B cell (primary cell): ENCODE results near the gene MRC2. TPM values are rescaled to one million over a fixed set of nuclear protein-coding genes. Genes with fewer than 3 reads are reported as not detected.

Source experiments
- ATAC-seq: fragments of 200-7000 bp; cut with Tn5 transposase; one replicate; pipeline ENCODE4 v1.10.0; 2021; ENCODE audit warnings: low read depth, mild to moderate bottlenecking, moderate number of reproducible peaks, moderate library complexity
- CTCF ChIA-PET: fragments of 350-600 bp; sonication (Branson Sonifier 250); formaldehyde crosslinking; loops from one replicate; lab custom pipeline; 2021; ENCODE audit warnings: antibody characterized with exemption, inconsistent platforms; lab: Charles Lee
- POLR2A ChIA-PET: fragments of 350-600 bp; sonication (Branson Sonifier 250); formaldehyde crosslinking; loops from one replicate; lab custom pipeline; 2021; ENCODE audit warnings: antibody characterized with exemption; lab: Charles Lee
- DNase-seq: peaks from one replicate; pipeline ENCODE4 v3.0.0; 2013
- H2AFZ ChIP-seq: 2 replicates; pipeline ENCODE4 v1.6.1; 2012; ENCODE audit warnings: mild to moderate bottlenecking, low read depth, low read length; ENCODE audit not compliant: insufficient read depth, poor library complexity, severe bottlenecking
- H3K27ac ChIP-seq, 2 donors: 1 replicate in 1 of 2; 2 replicates in 1 of 2; pipeline ENCODE4 v1.5.1; 2012 to 2013; ENCODE audit warnings: low read length in 2 of 2, mild to moderate bottlenecking in 2 of 2, moderate library complexity in 1 of 2
- H3K27me3 ChIP-seq, 4 experiments: fragments of 200-600 bp in 1 of 4; sonication (generic) in 1 of 4; replicated peaks in 1 of 4; 1 replicate in 2 of 4; 2 replicates in 2 of 4; pipeline versions ENCODE4 v1.6.1 to v1.7.0; 2013 to 2016; ENCODE audit warnings: low read length in 3 of 4, mild to moderate bottlenecking in 2 of 4, mixed read lengths in 1 of 4, moderate library complexity in 1 of 4; ENCODE audit not compliant: insufficient read depth in 4 of 4, control insufficient read depth in 3 of 4; ENCODE audit errors: control extremely low read depth in 1 of 4
- H3K36me3 ChIP-seq, 2 experiments: replicated peaks in 1 of 2; 1 replicate in 1 of 2; 2 replicates in 1 of 2; pipeline versions ENCODE4 v1.6.1 to v1.7.1; 2013; ENCODE audit warnings: low read length in 1 of 2; ENCODE audit not compliant: insufficient read depth in 2 of 2, control insufficient read depth in 1 of 2; ENCODE audit errors: control extremely low read depth in 1 of 2, extremely low read depth in 1 of 2
- H3K4me1 ChIP-seq, 2 donors: fragments of 200-600 bp in 1 of 2; sonication (generic) in 1 of 2; 1 replicate in 1 of 2; 2 replicates in 1 of 2; pipeline versions ENCODE4 v1.5.1 to v1.6.1; 2013 to 2017; ENCODE audit warnings: low read length in 2 of 2; ENCODE audit not compliant: control insufficient read depth in 2 of 2, insufficient read depth in 2 of 2
- H3K4me2 ChIP-seq: replicated peaks from 2 replicates; pipeline ENCODE3; 2012; ENCODE audit warnings: mild to moderate bottlenecking, low read depth, low read length; ENCODE audit not compliant: poor library complexity, severe bottlenecking
- H3K4me3 ChIP-seq, 5 experiments: fragments of 200-600 bp in 1 of 5; sonication (generic) in 1 of 5; 1 replicate in 3 of 5; 2 replicates in 2 of 5; pipeline versions ENCODE4 v1.5.1 to v1.7.0; 2011 to 2016; ENCODE audit warnings: low read length in 4 of 5, mild to moderate bottlenecking in 4 of 5, low read depth in 2 of 5, control low read depth in 1 of 5, moderate library complexity in 1 of 5; ENCODE audit not compliant: insufficient read depth in 1 of 5; ENCODE audit errors: control extremely low read depth in 1 of 5, extremely low read depth in 1 of 5
- H3K79me2 ChIP-seq: fragments of 200-600 bp; sonication (generic); one replicate; pipeline ENCODE4 v1.6.0; 2016; ENCODE audit warnings: low read length; ENCODE audit not compliant: control insufficient read depth, insufficient read depth
- H3K9ac ChIP-seq: fragments of 200-600 bp; sonication (generic); 2 replicates; pipeline ENCODE4 v1.6.1; 2017; ENCODE audit warnings: mild to moderate bottlenecking, low read length, moderate library complexity
- H3K9me3 ChIP-seq, 3 donors: one replicate each; pipeline versions ENCODE4 v1.6.1 to v1.7.1; 2013; ENCODE audit warnings: low read length in 2 of 3; ENCODE audit not compliant: control insufficient read depth in 2 of 3, insufficient read depth in 1 of 3; ENCODE audit errors: control extremely low read depth in 1 of 3
- H4K20me1 ChIP-seq: 2 replicates; pipeline ENCODE4 v1.6.0; 2012; ENCODE audit warnings: mild to moderate bottlenecking, low read length; ENCODE audit not compliant: insufficient read depth, control insufficient read depth, poor library complexity, severe bottlenecking
- H3K27ac Mint-ChIP-seq: one replicate; pipeline ENCODE4 v1.8.0; 2021; ENCODE audit warnings: mixed read lengths
- H3K27me3 Mint-ChIP-seq: one replicate; pipeline ENCODE4 v1.8.0; 2021; ENCODE audit warnings: mixed read lengths
- H3K4me1 Mint-ChIP-seq: one replicate; pipeline ENCODE4 v1.8.0; 2021; ENCODE audit warnings: mixed read lengths
- H3K4me3 Mint-ChIP-seq: one replicate; pipeline ENCODE4 v1.8.0; 2021; ENCODE audit warnings: mixed read lengths
- H3K9me3 Mint-ChIP-seq: one replicate; pipeline ENCODE4 v1.8.0; 2022; ENCODE audit warnings: mixed read lengths; ENCODE audit not compliant: insufficient read depth
- EZH2 ChIP-seq: IDR thresholded peaks from 2 replicates; pipeline ENCODE4 v1.6.1; 2012; ENCODE audit warnings: borderline replicate concordance, low read depth, mild to moderate bottlenecking, moderate library complexity, low read length; ENCODE audit not compliant: insufficient read depth, poor library complexity, severe bottlenecking
- whole genome bisulfite sequencing: methylation state at CpG from one replicate; pipeline ENCODE4 v1.1.5; 2013; ENCODE audit warnings: missing lambda C conversion rate; ENCODE audit not compliant: insufficient coverage; 5-methylcytosine and 5-hydroxymethylcytosine counted together
- intact Hi-C: fragments of 100-400 bp; cut with micrococcal nuclease; formaldehyde crosslinking; loops from one replicate; pipeline ENCODE4 v1.10.0; 2022
- polyA plus RNA-seq: library from polyadenylated mRNA; depleted of rRNA; stranded (reverse); fragments of >200 nt; gene quantifications from 2 replicates; pipeline ENCODE4 v1.2.3, GENCODE V29; 2012
- total RNA-seq, 2 donors: library from RNA; stranded (reverse); fragments of 120-200 nt in 1 of 2; gene quantifications; 1 replicate in 1 of 2; 2 replicates in 1 of 2; pipeline versions ENCODE4 v1.2.3 to v1.2.4, GENCODE V29; 2013 to 2022
- TF ChIP-seq, protein P1 (sequence below): fragments of 200-600 bp; IDR thresholded peaks from one replicate; pipeline ENCODE4 v1.8.0; 2022; ENCODE audit warnings: antibody characterized with exemption, mild to moderate bottlenecking

MRC2 gene
- total and polyA plus RNA-seq, 2 donors (not counting 1 experiment from before 2014, with no cell fraction given): 0.09 to 0.34 TPM

DNA sequence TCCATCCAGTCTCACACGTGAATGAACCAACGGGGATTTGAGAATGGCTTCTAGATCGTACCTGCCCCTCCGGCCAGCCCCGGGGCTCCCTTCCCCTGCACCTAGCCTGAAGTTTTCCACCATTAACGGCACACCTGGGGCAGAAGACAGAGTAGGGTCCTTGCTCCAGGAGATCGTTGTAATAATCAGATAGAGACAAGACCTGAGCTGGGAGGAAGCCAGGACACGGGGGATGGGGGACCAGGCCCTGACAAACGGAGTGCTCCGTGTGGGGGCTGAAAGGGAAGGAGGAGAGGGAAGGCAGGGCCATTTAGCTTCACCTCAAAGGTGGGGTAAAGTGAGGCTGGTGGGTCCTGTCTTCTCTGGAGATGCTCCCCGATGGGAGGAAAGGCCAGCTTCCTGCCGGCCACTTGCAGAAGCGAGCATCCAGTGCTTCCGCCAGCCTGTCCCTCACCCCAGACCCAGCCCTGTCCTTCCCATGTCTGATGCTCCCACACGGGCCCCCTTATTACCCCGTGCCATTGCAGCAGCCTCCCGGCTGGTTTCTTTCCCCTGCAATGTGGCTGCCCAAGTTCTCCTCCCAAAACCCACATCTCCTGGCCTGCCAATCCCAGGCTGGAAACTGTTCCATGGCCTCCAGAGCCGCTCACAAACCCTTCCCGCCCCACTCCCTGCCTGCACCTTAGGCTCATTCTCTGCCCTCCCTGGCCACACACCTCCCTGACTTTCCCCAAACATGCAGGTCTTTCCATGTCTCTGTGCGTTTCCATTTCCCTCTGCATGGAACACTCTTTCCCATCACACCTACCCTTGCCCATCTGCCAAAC lies 79.3 kb downstream of the MRC2 start:
- no peak overlapping the region for H3K27ac Mint-ChIP-seq
- intact Hi-C loops: no loop called here
- Histone ChIP-seq H3K4me2 (no peak overlapping the region), H2AFZ (no peak overlapping the region), H3K36me3 (no peaks in the 10 kb centered on the region), H3K4me1 (peaks cover 6 to 11% of the 10 kb centered on the region in 2 donors), H3K9me3 (no peaks in the 10 kb centered on the region), H3K4me3 (no peak overlapping the region), H3K9ac (no peak overlapping the region), H3K79me2 (no peaks in the 10 kb centered on the region), H3K27ac (no peak overlapping the region), H4K20me1 (no peaks in the 10 kb centered on the region), H3K27me3 (peaks cover 0 to 4% (median 2%) of the 10 kb centered on the region in 4 experiments)
- H3K4me1 Mint-ChIP-seq: peaks cover 12% of the 10 kb centered on the region
- TF ChIP-seq EZH2: no peak
- TF ChIP-seq, protein P1, sequence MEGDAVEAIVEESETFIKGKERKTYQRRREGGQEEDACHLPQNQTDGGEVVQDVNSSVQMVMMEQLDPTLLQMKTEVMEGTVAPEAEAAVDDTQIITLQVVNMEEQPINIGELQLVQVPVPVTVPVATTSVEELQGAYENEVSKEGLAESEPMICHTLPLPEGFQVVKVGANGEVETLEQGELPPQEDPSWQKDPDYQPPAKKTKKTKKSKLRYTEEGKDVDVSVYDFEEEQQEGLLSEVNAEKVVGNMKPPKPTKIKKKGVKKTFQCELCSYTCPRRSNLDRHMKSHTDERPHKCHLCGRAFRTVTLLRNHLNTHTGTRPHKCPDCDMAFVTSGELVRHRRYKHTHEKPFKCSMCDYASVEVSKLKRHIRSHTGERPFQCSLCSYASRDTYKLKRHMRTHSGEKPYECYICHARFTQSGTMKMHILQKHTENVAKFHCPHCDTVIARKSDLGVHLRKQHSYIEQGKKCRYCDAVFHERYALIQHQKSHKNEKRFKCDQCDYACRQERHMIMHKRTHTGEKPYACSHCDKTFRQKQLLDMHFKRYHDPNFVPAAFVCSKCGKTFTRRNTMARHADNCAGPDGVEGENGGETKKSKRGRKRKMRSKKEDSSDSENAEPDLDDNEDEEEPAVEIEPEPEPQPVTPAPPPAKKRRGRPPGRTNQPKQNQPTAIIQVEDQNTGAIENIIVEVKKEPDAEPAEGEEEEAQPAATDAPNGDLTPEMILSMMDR: no peak
- peaks cover 25% of the 10 kb centered on the region for H3K27me3 Mint-ChIP-seq
- H3K4me3 Mint-ChIP-seq: no peak overlapping the region
- POLR2A ChIA-PET: no interaction called here
- ATAC-seq (no peak), DNase-seq (no peak)
- CTCF ChIA-PET: interaction anchor here (1.3 to 1.7 kb wide), 2 partner anchors 699 to 700 kb away, joined by 4 to 7 read pairs; no protein-coding TSS in a partner anchor
- 94% methylated on average over 20 of the region's 20 CpGs for WGBS
- no peaks in the 10 kb centered on the region for H3K9me3 Mint-ChIP-seq

DNA sequence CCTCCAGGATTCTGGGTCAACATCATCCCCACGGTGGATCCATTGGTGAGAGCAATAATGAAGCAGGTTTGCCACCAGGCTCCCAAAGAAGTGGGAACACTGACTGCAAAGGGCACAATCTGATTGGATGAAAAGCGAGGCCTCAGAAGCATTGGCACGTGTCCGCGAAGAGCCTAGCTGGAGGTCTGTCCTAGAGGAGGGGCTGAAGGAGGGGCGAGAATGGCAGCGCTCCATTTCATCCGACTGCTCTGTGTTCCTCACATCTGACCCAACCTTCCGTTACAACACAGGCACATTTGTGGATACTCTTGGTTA lies 79.9 kb downstream of the MRC2 start:
- DNase-seq: no peak
- ChIA-PET CTCF (interaction anchor here (0.9 to 1.7 kb wide), 2 partner anchors 33 to 700 kb away, joined by 3 to 7 read pairs; no protein-coding TSS in a partner anchor), POLR2A (no interaction called here)
- Mint-ChIP-seq H3K27ac (no peak overlapping the region), H3K9me3 (no peaks in the 10 kb centered on the region), H3K4me1 (peaks cover 12% of the 10 kb centered on the region), H3K4me3 (no peak overlapping the region), H3K27me3 (peaks cover 25% of the 10 kb centered on the region)
- 89% methylated on average over 5 of the region's 9 CpGs for WGBS
- TF ChIP-seq, protein P1: no peak
- TF ChIP-seq EZH2: no peak
- no peaks in the 10 kb centered on the region for H3K79me2 ChIP-seq
- no peak overlapping the region for H3K9ac ChIP-seq
- H3K4me2 ChIP-seq: no peak overlapping the region
- H3K4me1 ChIP-seq: peaks cover 6 to 11% of the 10 kb centered on the region in 2 donors
- H3K9me3 ChIP-seq: no peaks in the 10 kb centered on the region
- intact Hi-C loops: no loop called here
- no peak for ATAC-seq
- H4K20me1 ChIP-seq: no peaks in the 10 kb centered on the region
- no peak overlapping the region for H3K4me3 ChIP-seq
- no peaks in the 10 kb centered on the region for H3K36me3 ChIP-seq
- peaks cover 0 to 4% (median 2%) of the 10 kb centered on the region in 4 experiments for H3K27me3 ChIP-seq
- no peak overlapping the region for H3K27ac ChIP-seq
- H2AFZ ChIP-seq: no peak overlapping the region
